SJCRH30 (cell line): ENCODE measurements around the gene ASCL2. TPM values are rescaled to one million over a fixed set of nuclear protein-coding genes. Genes with fewer than 3 reads are reported as not detected.

Experiments
- DNase-seq, 2 experiments: peaks; one replicate each; pipeline ENCODE4 v3.0.0-alpha.2; 2015 to 2020
- H3K27ac ChIP-seq: fragments of 250-450 bp; sonication (Bioruptor Pico); 2 replicates; pipeline ENCODE4 v1.5.1; 2020; ENCODE audit warnings: mild to moderate bottlenecking, moderate library complexity
- H3K27me3 ChIP-seq: fragments of 250-450 bp; sonication (Bioruptor Pico); 2 replicates; pipeline ENCODE4 v1.5.1; 2020; ENCODE audit warnings: mild to moderate bottlenecking, moderate library complexity
- H3K36me3 ChIP-seq: fragments of 250-450 bp; sonication (Bioruptor Pico); 2 replicates; pipeline ENCODE4 v1.5.1; 2020; ENCODE audit warnings: mild to moderate bottlenecking, moderate library complexity
- H3K4me1 ChIP-seq: fragments of 250-450 bp; sonication (Bioruptor Pico); 2 replicates; pipeline ENCODE4 v1.5.1; 2020; ENCODE audit warnings: mild to moderate bottlenecking, moderate library complexity
- H3K4me3 ChIP-seq: fragments of 250-450 bp; sonication (Bioruptor Pico); 2 replicates; pipeline ENCODE4 v1.5.1; 2020; ENCODE audit warnings: mild to moderate bottlenecking, moderate library complexity
- H3K9me3 ChIP-seq: fragments of 250-450 bp; sonication (Bioruptor Pico); replicated peaks from 2 replicates; pipeline ENCODE4 v1.5.1; 2020; ENCODE audit warnings: mild to moderate bottlenecking, moderate library complexity
- total RNA-seq: library from RNA; depleted of rRNA; stranded (reverse); fragments of >200 nt; shearing (Covaris generic); gene quantifications from 2 replicates; pipeline ENCODE4 v1.2.3, GENCODE V29; 2014

ASCL2 gene
- total RNA-seq, 1 experiment from 2014 or later = not detected

DNA sequence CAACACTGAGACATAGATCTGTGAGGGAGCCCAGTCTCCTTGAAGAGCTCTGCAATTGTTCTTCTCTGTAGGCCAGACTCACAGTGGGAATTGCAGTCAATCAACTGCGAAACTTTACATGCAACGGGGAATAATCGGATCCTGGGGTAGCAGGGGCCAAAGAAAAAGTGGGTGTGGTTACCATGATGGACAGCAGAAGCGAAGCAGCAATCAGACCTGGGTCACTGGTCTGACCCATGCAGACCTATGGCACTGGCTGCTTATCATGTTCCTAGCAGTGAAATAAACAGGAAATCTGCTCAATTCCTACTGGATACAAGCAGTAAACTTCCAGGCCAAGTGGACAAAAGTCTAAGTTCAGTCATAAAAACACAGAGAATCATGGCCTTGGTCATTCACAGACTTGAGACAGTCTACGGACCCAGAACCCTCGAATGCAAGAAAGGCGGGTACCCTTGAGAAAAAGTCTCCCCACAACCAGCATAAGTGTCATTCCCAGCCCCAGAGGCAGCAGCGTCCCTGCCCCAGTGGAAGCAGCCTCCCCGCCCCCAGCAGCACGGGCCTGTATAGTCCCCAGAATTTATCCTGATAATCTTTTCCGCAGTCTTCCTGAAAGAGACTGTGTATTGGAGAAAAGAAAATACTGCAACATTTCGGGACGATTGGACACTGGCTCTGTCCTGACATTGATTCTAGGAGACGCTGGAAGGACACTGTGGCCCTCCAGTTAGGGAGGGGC is 34.6 kb downstream of the ASCL2 start:
- Histone ChIP-seq H3K36me3 (no peaks in the 10 kb centered on the region), H3K9me3 (no peaks in the 10 kb centered on the region; the same call in 1 of the 2 replicates), H3K27ac (no peak overlapping the region), H3K27me3 (no peaks in the 10 kb centered on the region), H3K4me1 (no peaks in the 10 kb centered on the region), H3K4me3 (no peak overlapping the region)
- DNase-seq = no peak

DNA sequence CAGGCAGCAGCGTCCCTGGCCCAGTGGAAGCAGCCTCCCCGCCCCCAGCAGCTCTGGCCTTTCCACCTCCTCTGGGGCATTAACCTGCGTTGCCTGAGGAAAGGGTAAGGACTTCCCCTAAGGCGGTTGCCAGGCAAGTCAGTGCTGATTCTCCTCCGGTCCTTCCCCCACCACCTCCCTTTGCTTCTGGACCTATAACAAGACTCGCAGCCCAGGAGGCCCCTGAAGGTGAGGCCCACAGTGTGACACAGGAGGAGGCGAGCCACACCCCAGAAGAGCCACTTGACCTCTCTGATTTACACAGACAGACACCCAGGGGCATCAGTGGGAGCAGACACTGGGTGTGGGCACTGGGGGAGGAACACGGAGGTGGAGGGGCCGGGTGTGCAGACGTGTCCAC is 35.4 kb downstream of the ASCL2 start:
- H3K36me3 ChIP-seq = no peaks in the 10 kb centered on the region
- no peak overlapping the region for H3K27ac ChIP-seq
- no peak for DNase-seq
- H3K4me3 ChIP-seq = no peak overlapping the region
- no peaks in the 10 kb centered on the region for H3K27me3 ChIP-seq
- no peaks in the 10 kb centered on the region; the same call in 1 of the 2 replicates for H3K9me3 ChIP-seq
- no peaks in the 10 kb centered on the region for H3K4me1 ChIP-seq

DNA sequence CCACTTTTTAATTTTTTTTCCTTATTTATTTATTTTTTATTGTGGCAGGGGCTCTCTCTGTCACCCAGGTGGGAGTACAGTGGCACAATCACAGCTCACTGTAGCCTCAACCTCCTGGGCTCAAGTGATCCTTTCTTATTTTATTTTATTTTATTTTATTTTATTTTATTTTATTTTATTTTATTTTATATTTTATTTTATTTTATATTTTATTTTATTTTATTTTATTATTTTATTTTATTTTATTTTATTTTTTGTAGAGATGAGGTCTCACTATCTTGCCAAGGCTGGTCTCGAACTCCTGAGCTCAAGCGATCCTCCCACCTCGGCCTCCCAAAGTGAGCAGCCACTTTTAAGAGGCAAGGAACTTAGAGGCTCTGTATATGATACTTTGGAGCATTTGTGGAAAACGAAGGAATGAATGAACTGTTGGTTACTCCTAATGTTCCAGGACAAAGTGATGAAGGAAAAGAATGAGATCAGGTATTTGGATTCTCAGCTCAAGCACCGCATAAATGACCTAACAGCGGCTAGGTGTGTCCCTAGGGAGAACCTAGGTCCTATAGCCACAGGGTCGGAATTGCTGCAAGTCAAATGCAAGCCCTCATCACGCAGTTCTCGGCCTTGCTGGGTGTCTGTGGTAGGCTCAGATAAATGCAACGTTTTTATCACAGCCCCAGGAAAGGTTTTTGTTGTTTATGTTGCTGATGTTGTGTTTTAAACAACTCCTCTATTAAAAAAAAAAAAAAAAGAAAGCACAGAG is 36.5 kb downstream of the ASCL2 start:
- DNase-seq = no peak
- no peaks in the 10 kb centered on the region; the same call in 1 of the 2 replicates for H3K9me3 ChIP-seq
- H3K4me3 ChIP-seq = no peak overlapping the region
- no peaks in the 10 kb centered on the region for H3K36me3 ChIP-seq
- H3K27me3 ChIP-seq = no peaks in the 10 kb centered on the region
- H3K27ac ChIP-seq = no peak overlapping the region
- no peaks in the 10 kb centered on the region for H3K4me1 ChIP-seq

DNA sequence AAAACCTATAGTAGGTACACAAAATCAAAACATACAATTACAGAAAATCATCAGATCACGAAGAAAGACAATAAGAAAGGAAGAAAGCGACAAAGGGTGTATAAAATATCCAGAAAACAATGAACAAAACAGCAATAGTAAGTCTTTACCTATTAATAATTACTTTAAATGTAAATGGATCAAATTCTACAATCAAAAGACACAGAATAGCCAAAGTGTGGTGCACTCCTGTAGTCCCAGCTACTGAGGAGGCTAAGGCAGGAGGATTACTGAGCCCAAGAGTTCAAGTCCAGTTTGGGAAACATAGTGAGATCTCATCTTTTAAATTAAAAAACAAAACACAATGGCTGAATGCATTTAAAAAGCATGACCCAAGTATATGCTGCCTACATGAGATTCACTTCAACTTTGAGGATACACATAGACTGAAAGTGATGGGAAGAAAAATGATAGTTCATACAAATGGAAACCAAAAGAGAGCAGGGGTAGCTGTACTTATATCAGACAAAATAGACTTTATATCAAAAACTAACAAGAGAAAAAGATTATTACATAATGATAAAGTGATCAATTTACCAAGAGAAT is 40.6 kb downstream of the ASCL2 start:
- Histone ChIP-seq H3K36me3 (no peaks in the 10 kb centered on the region), H3K4me3 (no peak overlapping the region), H3K27me3 (no peaks in the 10 kb centered on the region), H3K9me3 (no peaks in the 10 kb centered on the region; the same call in none of the 2 replicates), H3K4me1 (no peaks in the 10 kb centered on the region), H3K27ac (no peak overlapping the region)
- no peak for DNase-seq

DNA sequence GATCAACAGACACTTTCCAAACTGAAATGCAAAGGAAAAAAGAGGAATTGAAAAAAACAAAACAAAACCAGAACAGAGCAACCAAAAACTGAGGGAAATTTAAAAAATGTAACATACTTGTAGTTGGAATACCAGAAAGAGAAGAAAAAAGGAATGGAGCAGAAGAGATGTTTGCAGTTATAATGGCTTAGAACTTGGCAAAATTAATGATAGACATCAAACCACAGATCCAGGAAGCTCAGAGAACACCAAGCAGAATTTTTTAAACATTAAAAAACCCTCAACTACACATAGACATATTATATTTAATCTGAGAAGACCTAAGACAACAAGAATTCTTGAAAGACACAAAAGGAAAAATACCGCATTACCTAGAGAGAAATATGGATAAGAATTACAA is 46.1 kb downstream of the ASCL2 start:
- DNase-seq = no peak
- H3K4me3 ChIP-seq = no peak overlapping the region
- H3K9me3 ChIP-seq = no peaks in the 10 kb centered on the region; the same call in 1 of the 2 replicates
- no peaks in the 10 kb centered on the region for H3K27me3 ChIP-seq
- no peaks in the 10 kb centered on the region for H3K36me3 ChIP-seq
- no peak overlapping the region for H3K27ac ChIP-seq
- H3K4me1 ChIP-seq = no peaks in the 10 kb centered on the region

DNA sequence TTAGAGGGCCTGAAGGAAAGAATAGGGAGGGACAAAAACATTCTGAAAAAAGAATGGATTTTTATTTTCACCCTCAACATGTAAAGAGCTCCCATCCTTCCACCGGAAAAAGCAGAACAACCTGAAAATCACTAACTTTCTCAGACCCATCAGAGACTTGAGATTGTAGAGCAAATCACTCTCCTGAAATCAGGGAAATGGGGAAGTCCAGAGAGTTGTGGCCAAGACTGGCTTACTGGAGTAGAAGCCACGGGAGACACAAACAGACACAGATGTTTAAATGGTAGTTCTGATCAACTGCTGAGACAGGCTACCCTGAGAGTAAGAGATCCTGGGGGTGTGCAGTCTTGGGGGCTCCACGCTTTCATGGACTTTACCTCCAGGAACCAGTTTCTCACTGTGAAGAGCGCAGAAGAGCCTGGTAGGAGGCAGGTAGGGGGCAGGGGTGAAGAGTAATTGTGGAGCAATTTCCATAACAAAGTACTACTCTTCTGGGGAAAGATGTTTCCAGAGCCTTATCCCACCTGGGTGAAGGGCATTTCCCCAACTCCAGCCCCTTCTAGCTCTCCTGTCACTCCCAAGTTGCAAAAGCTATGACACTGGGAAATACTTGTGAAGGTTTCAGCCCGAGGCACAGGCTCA is 47.1 kb downstream of the ASCL2 start:
- H3K27me3 ChIP-seq = no peaks in the 10 kb centered on the region

DNA sequence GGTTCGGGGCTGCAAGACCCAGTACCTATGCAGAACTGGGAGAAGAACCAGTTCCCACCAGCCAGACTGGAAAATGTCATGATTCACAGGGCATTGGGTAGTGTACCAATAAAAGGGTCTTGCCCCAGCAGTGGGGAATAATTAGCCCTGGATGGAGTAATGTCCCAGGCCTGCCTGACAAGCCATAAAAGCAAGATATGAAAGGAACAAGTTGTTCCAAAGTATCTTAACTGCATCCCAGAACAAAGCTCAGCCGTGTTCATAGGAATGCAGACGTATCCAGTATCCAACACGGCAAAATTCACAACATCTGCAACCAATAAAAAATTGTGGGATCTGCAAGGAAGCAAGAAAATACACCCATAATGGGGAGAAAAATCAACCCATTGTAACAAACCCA is 47.9 kb downstream of the ASCL2 start:
- H3K4me3 ChIP-seq = no peak overlapping the region
- no peaks in the 10 kb centered on the region for H3K4me1 ChIP-seq
- H3K36me3 ChIP-seq = no peaks in the 10 kb centered on the region
- H3K27me3 ChIP-seq = no peaks in the 10 kb centered on the region
- DNase-seq = no peak
- H3K27ac ChIP-seq = no peak overlapping the region
- no peaks in the 10 kb centered on the region; the same call in 1 of the 2 replicates for H3K9me3 ChIP-seq

More for the DNA sequence above, 47.1 kb downstream of the ASCL2 start:
- Histone ChIP-seq H3K4me3 (no peak overlapping the region), H3K9me3 (no peaks in the 10 kb centered on the region; the same call in 1 of the 2 replicates), H3K4me1 (no peaks in the 10 kb centered on the region), H3K36me3 (no peaks in the 10 kb centered on the region), H3K27ac (no peak overlapping the region)
- no peak for DNase-seq

DNA sequence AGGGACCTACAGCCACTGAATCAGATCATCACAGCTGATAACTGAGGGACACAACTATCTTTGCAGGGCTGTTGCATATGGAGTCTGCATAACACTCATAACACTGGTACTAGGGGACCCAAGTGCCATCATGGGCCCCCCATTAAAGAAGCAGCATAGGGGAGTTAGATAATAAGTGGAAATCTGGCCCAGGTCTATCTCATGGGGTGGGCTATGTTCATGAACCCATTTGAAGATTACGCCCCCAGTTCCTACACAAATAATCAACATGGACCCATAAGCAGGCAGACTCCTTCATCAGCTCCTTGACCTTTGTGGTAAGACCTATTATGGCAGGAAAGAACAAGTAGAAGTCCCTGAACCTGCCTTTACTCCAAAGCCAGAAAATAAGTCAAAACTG is 48.8 kb downstream of the ASCL2 start:
- Histone ChIP-seq H3K9me3 (no peaks in the 10 kb centered on the region; the same call in 1 of the 2 replicates), H3K27me3 (no peaks in the 10 kb centered on the region), H3K36me3 (no peaks in the 10 kb centered on the region), H3K4me1 (no peaks in the 10 kb centered on the region), H3K27ac (no peak overlapping the region), H3K4me3 (no peak overlapping the region)
- DNase-seq = no peak

DNA sequence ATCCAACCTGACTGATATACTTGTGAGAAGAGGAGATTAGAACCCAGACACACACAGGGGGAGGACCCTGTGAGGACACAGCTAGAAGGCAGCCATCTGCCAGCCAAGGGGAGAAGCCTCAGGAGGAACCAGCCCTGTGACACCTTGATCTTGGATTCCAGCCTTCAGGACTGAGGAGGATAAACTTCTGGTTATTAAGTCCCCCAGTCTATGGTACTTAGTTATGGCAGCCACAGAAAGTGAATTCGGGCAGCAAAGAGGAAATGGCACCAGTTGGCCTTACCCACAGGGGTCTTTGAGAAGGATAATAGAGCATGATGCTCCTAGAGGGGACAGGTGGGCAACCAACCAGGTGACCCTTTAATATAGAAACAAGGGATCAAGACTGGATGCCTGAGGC is 49.4 kb downstream of the ASCL2 start:
- no peaks in the 10 kb centered on the region for H3K4me1 ChIP-seq
- DNase-seq = no peak
- H3K9me3 ChIP-seq = no peaks in the 10 kb centered on the region
- H3K4me3 ChIP-seq = no peak overlapping the region
- no peaks in the 10 kb centered on the region for H3K36me3 ChIP-seq
- no peaks in the 10 kb centered on the region for H3K27me3 ChIP-seq
- no peak overlapping the region for H3K27ac ChIP-seq

DNA sequence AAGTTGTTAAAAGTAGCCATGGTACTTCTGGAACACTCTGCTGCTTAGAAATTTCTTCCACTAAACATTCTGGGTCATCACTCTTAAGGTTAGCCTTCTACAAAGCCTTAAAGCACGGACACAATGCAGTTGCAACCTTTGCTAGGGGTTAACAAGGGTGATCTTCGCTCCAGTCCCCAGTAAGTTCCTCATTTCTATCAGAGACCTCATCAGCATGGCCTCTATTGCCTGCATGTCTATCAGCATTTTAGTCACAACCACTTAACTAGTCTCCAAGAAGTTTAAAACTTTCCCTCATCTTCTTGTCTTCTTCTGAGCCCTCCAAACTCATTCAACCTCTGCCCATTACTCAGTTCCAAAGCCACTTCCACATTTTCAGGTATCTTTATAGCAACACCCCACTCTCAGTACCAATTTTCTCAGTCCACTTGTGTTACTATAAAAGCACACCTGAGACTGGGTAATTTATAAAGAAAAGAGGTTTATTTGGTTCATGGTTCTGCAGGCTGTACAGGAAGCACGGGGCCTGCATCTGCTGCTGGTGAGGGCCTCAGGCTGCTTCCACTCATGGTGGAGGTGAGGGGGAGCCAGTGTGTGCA is 50.1 kb downstream of the ASCL2 start:
- H3K4me1 ChIP-seq = no peaks in the 10 kb centered on the region
- H3K9me3 ChIP-seq = no peaks in the 10 kb centered on the region
- H3K27ac ChIP-seq = no peak overlapping the region
- H3K27me3 ChIP-seq = no peaks in the 10 kb centered on the region
- no peak overlapping the region for H3K4me3 ChIP-seq
- H3K36me3 ChIP-seq = no peaks in the 10 kb centered on the region
- DNase-seq = no peak

DNA sequence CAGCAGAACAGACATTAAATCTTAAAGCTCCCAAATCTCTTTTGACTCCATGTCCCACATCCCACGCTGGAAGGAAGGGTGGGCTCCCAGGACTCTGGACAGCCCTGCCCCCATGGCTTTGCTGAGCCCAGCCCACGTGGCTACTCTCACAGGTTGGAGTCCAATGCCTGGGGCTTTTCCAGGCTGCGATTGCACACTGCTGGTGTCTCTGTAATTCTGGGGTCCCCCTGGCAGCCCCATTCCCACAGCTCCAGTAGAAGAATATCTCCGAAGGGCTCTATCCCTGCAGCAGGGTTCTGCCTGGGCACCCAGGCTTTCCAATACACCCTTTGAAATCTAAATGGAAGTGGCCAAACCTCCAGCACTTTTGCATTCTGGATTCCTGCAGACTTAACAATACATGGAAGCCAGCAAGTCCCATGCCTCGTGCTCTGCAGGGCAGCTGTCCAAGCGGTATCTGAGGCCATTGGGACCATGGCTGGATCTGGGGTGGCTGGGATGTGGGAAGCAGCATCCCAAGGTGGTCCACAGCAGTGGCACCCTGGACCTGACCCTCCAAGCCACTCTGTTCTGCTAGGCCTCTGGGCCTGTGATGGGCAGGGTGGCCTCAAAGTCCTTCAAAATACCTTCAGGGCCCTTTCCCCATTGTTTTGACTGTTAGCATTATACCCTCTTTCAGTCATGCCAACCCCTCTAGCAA is 50.9 kb downstream of the ASCL2 start:
- H3K9me3 ChIP-seq = no peaks in the 10 kb centered on the region
- DNase-seq = no peak
- H3K36me3 ChIP-seq = no peaks in the 10 kb centered on the region
- no peaks in the 10 kb centered on the region; the same call in 1 of the 2 replicates for H3K4me1 ChIP-seq
- H3K27ac ChIP-seq = no peak overlapping the region
- no peak overlapping the region for H3K4me3 ChIP-seq
- no peaks in the 10 kb centered on the region for H3K27me3 ChIP-seq
